ENCODE measurements around the gene BCAM. TPM values are rescaled to one million over a fixed set of nuclear protein-coding genes. Genes with fewer than 3 reads are reported as not detected.

Gene BCAM
- total RNA-seq, 1 donor from 2014 or later: 86.2 TPM

- DNase-seq (no peak), ATAC-seq (ENCODE audit: poor library complexity) (peak; percentile 34)
- intact Hi-C loops (cut with DNase I): no loop called here
Observed at GRCh38 chr19:44869733-44870470, 61.0 kb downstream of the BCAM start.

Other genes with a start within 250 kb of the BCAM start
- gene IGSF23, start 195.5 kb upstream of the BCAM start, total RNA-seq: not detected
- gene PVR, start 165.2 kb upstream of the BCAM start, total RNA-seq: 32.1 TPM
- gene CEACAM19, start 137.6 kb upstream of the BCAM start, total RNA-seq: 3.9 TPM
- not detected for gene CEACAM16, start 110.0 kb upstream of the BCAM start, total RNA-seq
- 14.6 TPM for gene BCL3, start 60.4 kb upstream of the BCAM start, total RNA-seq
- not detected for gene CBLC, start 31.2 kb upstream of the BCAM start, total RNA-seq
- 36.9 TPM for gene NECTIN2, start 37.2 kb downstream of the BCAM start, total RNA-seq
- 48.9 TPM for gene TOMM40, start 82.2 kb downstream of the BCAM start, total RNA-seq
- gene APOE, start 96.7 kb downstream of the BCAM start, total RNA-seq: 13.6 TPM
- gene APOC1, start 105.5 kb downstream of the BCAM start, total RNA-seq: 1.00 TPM
- gene APOC4, start 133.1 kb downstream of the BCAM start, total RNA-seq: not detected
- gene APOC2, start 136.9 kb downstream of the BCAM start, total RNA-seq: not detected
- gene CLPTM1, start 146.3 kb downstream of the BCAM start, total RNA-seq: 89.7 TPM
- 2.9 TPM for gene RELB, start 192.4 kb downstream of the BCAM start, total RNA-seq
- 31.7 TPM for gene CLASRP, start 229.9 kb downstream of the BCAM start, total RNA-seq

Measured in Right ventricle myocardium superior (tissue), 1 donor.